Measurements from ENCODE around the gene SNHG17. TPM values are rescaled to one million over a fixed set of nuclear protein-coding genes. Genes with fewer than 3 reads are reported as not detected.
"Not testable (repeated sequence)": the region's sequence is repeated elsewhere in the genome, so short reads cannot be mapped to it uniquely, and the experiment has no call there.

SNHG17 gene
- total and polyA plus RNA-seq, 12 donors, result 4.2 to 25.9 (median 6.7) TPM

DNA sequence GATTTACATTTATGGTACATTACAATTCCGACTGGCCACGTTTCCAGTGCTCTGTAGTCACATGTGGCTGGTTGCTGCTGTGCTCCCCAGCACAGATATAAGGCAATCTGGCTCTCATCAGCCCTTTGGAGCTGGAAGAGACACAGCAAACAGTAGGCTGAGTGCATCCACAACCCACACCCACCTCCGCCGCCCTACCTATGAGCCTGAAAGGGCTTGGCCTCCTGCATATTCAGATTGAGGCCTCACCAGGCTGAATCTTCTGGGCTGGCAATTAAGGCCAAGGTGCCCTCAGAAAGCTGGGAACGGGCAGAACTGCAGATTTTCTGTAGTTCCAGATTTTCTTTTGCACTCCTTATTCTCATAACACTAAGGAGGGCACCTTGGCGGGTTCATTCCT, 2.7 kb upstream of the SNHG17 start:
- ATAC-seq (no peak), DNase-seq (no peak)
- peaks cover 6 to 19% (median 16%) of the 10 kb centered on the region in 9 donors for H3K4me1 ChIP-seq
- H3K4me3 ChIP-seq, result no peak overlapping the region
- H3K9me3 ChIP-seq, result no peaks in the 10 kb centered on the region
- no peak overlapping the region for H3K27ac ChIP-seq
- no peaks in the 10 kb centered on the region for H3K27me3 ChIP-seq
- H3K36me3 ChIP-seq, result peaks cover 0 to 16% (median 8%) of the 10 kb centered on the region in 9 donors
- intact Hi-C loops (cut with DNase I), result no loop called here
- WGBS, 2 donors, result 81 to 84% methylated on average over 6 of the region's 6 CpGs
- TF ChIP-seq, protein P1, sequence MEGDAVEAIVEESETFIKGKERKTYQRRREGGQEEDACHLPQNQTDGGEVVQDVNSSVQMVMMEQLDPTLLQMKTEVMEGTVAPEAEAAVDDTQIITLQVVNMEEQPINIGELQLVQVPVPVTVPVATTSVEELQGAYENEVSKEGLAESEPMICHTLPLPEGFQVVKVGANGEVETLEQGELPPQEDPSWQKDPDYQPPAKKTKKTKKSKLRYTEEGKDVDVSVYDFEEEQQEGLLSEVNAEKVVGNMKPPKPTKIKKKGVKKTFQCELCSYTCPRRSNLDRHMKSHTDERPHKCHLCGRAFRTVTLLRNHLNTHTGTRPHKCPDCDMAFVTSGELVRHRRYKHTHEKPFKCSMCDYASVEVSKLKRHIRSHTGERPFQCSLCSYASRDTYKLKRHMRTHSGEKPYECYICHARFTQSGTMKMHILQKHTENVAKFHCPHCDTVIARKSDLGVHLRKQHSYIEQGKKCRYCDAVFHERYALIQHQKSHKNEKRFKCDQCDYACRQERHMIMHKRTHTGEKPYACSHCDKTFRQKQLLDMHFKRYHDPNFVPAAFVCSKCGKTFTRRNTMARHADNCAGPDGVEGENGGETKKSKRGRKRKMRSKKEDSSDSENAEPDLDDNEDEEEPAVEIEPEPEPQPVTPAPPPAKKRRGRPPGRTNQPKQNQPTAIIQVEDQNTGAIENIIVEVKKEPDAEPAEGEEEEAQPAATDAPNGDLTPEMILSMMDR (IDR thresholded peaks at IDR 0.05), result no peak

DNA sequence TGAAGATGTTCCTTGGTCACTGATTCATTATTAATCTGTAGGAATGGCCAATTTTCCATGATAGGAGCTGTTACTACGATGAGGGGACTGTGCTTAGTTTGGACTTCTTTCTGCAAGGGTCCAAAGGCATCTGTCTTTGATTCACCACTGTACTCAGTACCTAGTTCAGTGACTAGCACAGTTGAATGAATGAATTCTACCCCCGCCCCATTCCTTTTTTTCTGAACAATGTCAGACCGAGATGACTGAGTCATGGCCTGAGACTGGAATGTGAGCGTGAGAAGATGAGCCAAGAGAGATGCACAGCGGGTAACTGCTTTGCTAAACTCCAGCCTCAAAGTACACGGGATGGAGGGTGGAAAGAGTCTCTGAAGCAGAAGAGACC, 419 bp upstream of the SNHG17 start:
- peaks cover 6 to 30% (median 18%) of the 10 kb centered on the region in 9 donors for H3K4me1 ChIP-seq
- 66 to 74% methylated on average over 6 of the region's 6 CpGs for WGBS, 2 donors
- peaks cover 0 to 38% (median 24%) of the 10 kb centered on the region in 9 donors for H3K36me3 ChIP-seq
- DNase-seq (no peak), ATAC-seq (no peak)
- H3K9me3 ChIP-seq, result peaks cover 0 to 6% (median 0%) of the 10 kb centered on the region in 11 donors
- intact Hi-C loops (cut with DNase I), result loop anchor here in 4 of 10 donors (1.0 to 2.0 kb wide), 2 partner anchors 11 to 37 kb away; partner anchors contain the start of gene RALGAPB (in 1 of the 4)
- TF ChIP-seq, protein P1 (IDR thresholded peaks at IDR 0.05), result peak in 2 of 9 donors; percentile 21 to 27
- no peaks in the 10 kb centered on the region for H3K27me3 ChIP-seq
- peak overlapping the region in 5 of 10 donors; percentile 75 to 83 (median 80) for H3K4me3 ChIP-seq
- peak overlapping the region in 2 of 10 donors; percentile 44 to 90 for H3K27ac ChIP-seq

DNA sequence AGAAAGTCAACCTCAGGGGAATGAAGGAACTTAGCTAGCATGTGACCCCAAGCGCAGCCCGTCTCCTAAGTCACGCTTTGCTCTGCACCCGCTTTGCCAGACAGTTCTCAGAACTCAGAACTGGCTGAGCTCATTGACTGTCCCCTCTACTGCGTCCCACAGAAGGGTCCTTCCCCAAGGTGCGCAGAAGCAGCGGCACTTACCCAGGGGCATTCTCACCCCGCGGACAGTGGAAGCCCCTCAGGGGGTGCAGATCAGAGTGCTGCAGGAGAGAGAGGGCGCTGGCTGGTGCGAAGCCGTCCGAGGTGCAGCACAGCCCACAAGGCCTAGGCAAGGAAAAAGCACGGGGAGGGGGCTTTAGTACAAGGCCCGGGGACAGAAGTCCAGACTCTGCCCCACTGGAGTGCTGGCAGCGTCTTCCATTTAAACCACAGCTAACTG, 807 bp downstream of the SNHG17 start:
- Histone ChIP-seq H3K36me3 (peaks cover 0 to 50% (median 37%) of the 10 kb centered on the region in 9 donors), H3K4me1 (peaks cover 6 to 34% (median 18%) of the 10 kb centered on the region in 9 donors), H3K4me3 (peak overlapping the region; percentile 42 to 83 (median 75)), H3K9me3 (peaks cover 0 to 6% (median 0%) of the 10 kb centered on the region in 11 donors), H3K27me3 (no peaks in the 10 kb centered on the region), H3K27ac (peak overlapping the region in 9 of 10 donors; percentile 44 to 90 (median 81))
- DNase-seq, result no peak
- WGBS, 2 donors, result 17 to 19% methylated on average over 16 of the region's 16 CpGs
- TF ChIP-seq, protein P1 (IDR thresholded peaks at IDR 0.05), result no peak
- intact Hi-C loops (cut with DNase I), result loop anchor here in 1 of 10 donors (2.0 kb wide), 1 partner anchor 38 kb away; the partner anchor contains the start of gene RALGAPB
- ATAC-seq, result peak; percentile 15 to 48 (median 28)

DNA sequence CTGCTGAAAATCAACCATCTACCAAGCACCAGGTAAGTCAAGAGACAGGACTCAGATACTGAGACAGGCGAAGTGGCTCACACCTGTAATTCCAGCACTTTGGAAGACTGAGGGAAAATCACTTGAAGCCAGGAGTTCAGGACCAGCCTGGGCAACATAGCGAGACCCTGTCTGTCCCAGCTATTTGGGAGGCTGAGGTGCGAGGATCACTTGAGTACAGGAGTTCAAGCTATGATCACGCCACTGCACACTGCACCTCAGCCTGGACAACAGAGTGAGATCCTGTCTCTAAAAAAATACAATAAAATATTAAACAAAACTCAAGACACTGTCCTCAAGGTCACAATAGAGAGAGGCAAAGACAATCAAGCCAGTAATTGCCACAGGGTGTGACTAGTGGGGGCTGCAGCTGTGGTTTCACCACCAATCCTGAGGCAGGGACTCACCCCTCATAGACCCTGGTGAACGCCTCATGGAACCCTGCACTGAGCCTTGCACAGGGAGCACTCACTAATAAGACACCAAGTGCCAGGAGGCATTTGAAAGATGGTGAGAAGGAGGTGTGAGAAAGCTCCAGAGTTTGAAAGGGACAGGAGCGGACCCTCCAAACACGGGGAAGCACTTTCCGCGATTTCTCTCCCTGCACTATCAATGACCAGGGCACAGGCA, 1.7 kb downstream of the SNHG17 start:
- no peak for ATAC-seq
- intact Hi-C loops (cut with DNase I), result no loop called here
- peaks cover 0 to 59% (median 44%) of the 10 kb centered on the region in 9 donors for H3K36me3 ChIP-seq

DNA sequence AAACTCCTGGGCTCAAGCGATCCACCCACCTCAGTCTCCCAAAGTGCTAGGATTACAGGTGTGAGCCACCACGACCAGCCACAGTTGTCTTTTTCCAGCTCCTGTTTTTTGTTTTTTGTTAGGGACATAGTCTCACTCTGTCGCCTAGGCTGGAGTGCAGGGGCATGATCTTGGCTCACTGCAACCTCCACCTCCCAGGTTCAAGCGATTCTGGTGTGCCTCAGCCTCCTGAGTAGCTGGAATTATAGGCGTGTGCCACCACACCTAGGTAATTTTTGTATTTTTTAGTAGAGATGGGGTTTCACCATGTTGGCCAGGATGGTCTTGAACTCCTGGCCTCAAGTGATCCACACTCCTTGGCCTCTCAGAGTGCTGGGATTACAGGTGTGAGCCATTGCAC, 2.3 kb downstream of the SNHG17 start:
- ATAC-seq; intact Hi-C loops (cut with DNase I); H3K27me3 ChIP-seq; DNase-seq; H3K27ac ChIP-seq; H3K4me3 ChIP-seq; H3K9me3 ChIP-seq: not testable (repeated sequence)
- peaks cover 0 to 65% (median 48%) of the 10 kb centered on the region in 9 donors for H3K36me3 ChIP-seq
- H3K4me1 ChIP-seq, result peaks cover 6 to 34% (median 18%) of the 10 kb centered on the region in 9 donors
- WGBS, 2 donors, result 94% methylated on average over 5 of the region's 5 CpGs

More for the DNA sequence above, 1.7 kb downstream of the SNHG17 start:
- Histone ChIP-seq H3K27ac (peak overlapping the region in 3 of 10 donors; percentile 85 to 90 (median 87)), H3K27me3 (no peaks in the 10 kb centered on the region), H3K4me3 (peak overlapping the region in 8 of 10 donors; percentile 62 to 83 (median 78)), H3K9me3 (peaks cover 0 to 6% (median 0%) of the 10 kb centered on the region in 11 donors), H3K4me1 (peaks cover 6 to 34% (median 18%) of the 10 kb centered on the region in 9 donors)
- TF ChIP-seq, protein P1 (IDR thresholded peaks at IDR 0.05), result no peak
- DNase-seq, result no peak
- 93 to 94% methylated on average over 9 of the region's 9 CpGs for WGBS, 2 donors
